H9 (cell line): Measurements from ENCODE around the gene UBN1. TPM values are rescaled to one million over a fixed set of nuclear protein-coding genes. Genes with fewer than 3 reads are reported as not detected.

ENCODE experiments used
- DNase-seq: peaks from one replicate; pipeline ENCODE4 v3.0.0-alpha.2; 2017
- H2AFZ ChIP-seq: one replicate; pipeline ENCODE4 v1.6.1; 2013; ENCODE audit warnings: mild to moderate bottlenecking, low read length, control low read depth, moderate library complexity
- H2AK5ac ChIP-seq: 2 replicates; pipeline ENCODE4 v1.6.1; 2013; ENCODE audit warnings: low read length, control low read depth, mixed read lengths; ENCODE audit not compliant: insufficient read length
- H2BK120ac ChIP-seq: one replicate; pipeline ENCODE4 v1.6.1; 2013; ENCODE audit warnings: low read depth, mild to moderate bottlenecking, low read length, control low read depth, inconsistent platforms; ENCODE audit not compliant: poor library complexity, severe bottlenecking
- H2BK12ac ChIP-seq: 2 replicates; pipeline ENCODE4 v1.6.1; 2013; ENCODE audit warnings: low read length, control low read depth, mixed read lengths, low read depth; ENCODE audit not compliant: insufficient read length
- H2BK15ac ChIP-seq: 2 replicates; pipeline ENCODE4 v1.6.1; 2013; ENCODE audit warnings: low read depth, low read length, control low read depth
- H2BK20ac ChIP-seq: one replicate; pipeline ENCODE4 v1.6.1; 2013; ENCODE audit warnings: low read depth, mild to moderate bottlenecking, low read length, control low read depth, inconsistent platforms; ENCODE audit not compliant: poor library complexity, severe bottlenecking
- H2BK5ac ChIP-seq: 2 replicates; pipeline ENCODE4 v1.6.1; 2013; ENCODE audit warnings: low read length, control low read depth, mixed read lengths; ENCODE audit not compliant: insufficient read length
- H3K14ac ChIP-seq: 2 replicates; pipeline ENCODE4 v1.6.1; 2013; ENCODE audit warnings: low read length, control low read depth; ENCODE audit not compliant: insufficient read depth
- H3K18ac ChIP-seq: 2 replicates; pipeline ENCODE4 v1.6.1; 2013; ENCODE audit warnings: low read depth, mild to moderate bottlenecking, mixed read lengths, low read length, control low read depth; ENCODE audit not compliant: insufficient read length
- H3K23ac ChIP-seq: 2 replicates; pipeline ENCODE4 v1.6.1; 2013; ENCODE audit warnings: low read length, control low read depth, mixed read lengths, low read depth; ENCODE audit not compliant: insufficient read length
- H3K23me2 ChIP-seq: 2 replicates; pipeline ENCODE4 v1.6.1; 2013; ENCODE audit warnings: low read depth, mild to moderate bottlenecking, mixed read lengths, low read length, control low read depth; ENCODE audit not compliant: insufficient read length, poor library complexity, severe bottlenecking
- H3K27ac ChIP-seq: 2 replicates; pipeline ENCODE4 v1.5.1; 2013; ENCODE audit warnings: low read length, control low read depth, mixed read lengths, low read depth; ENCODE audit not compliant: insufficient read length
- H3K27me3 ChIP-seq: 2 replicates; pipeline ENCODE4 v1.6.1; 2013; ENCODE audit warnings: low read length, control low read depth, inconsistent platforms; ENCODE audit not compliant: insufficient read depth
- H3K4ac ChIP-seq: 2 replicates; pipeline ENCODE4 v1.6.1; 2013; ENCODE audit warnings: low read depth, mild to moderate bottlenecking, control low read depth, inconsistent platforms, low read length, moderate library complexity
- H3K4me1 ChIP-seq: 2 replicates; pipeline ENCODE4 v1.6.1; 2013; ENCODE audit warnings: low read length, control low read depth, inconsistent platforms; ENCODE audit not compliant: insufficient read depth
- H3K4me2 ChIP-seq: 2 replicates; pipeline ENCODE4 v1.6.1; 2013; ENCODE audit warnings: low read length, control low read depth, mixed read lengths; ENCODE audit not compliant: insufficient read length, insufficient read depth
- H3K56ac ChIP-seq: 2 replicates; pipeline ENCODE4 v1.6.1; 2013; ENCODE audit warnings: low read depth, mild to moderate bottlenecking, mixed read lengths, low read length, control low read depth; ENCODE audit not compliant: insufficient read length
- H3K79me1 ChIP-seq: 2 replicates; pipeline ENCODE4 v1.6.1; 2013; ENCODE audit warnings: low read depth, mild to moderate bottlenecking, moderate library complexity, low read length, control low read depth, inconsistent platforms; ENCODE audit not compliant: insufficient read depth, poor library complexity, severe bottlenecking
- H3K79me2 ChIP-seq: 2 replicates; pipeline ENCODE4 v1.6.1; 2013; ENCODE audit warnings: low read length, control low read depth, inconsistent platforms; ENCODE audit not compliant: insufficient read depth
- H3K9ac ChIP-seq: 2 replicates; pipeline ENCODE4 v1.6.1; 2013; ENCODE audit warnings: low read length, control low read depth, mixed read lengths; ENCODE audit not compliant: insufficient read length; ENCODE audit errors: extremely low read depth
- H3K9me3 ChIP-seq: one replicate; pipeline ENCODE4 v1.6.1; 2013; ENCODE audit warnings: low read depth, low read length, inconsistent platforms; ENCODE audit not compliant: control insufficient read depth
- H3T11ph ChIP-seq: one replicate; pipeline ENCODE4 v1.6.1; 2013; ENCODE audit warnings: mild to moderate bottlenecking, low read length, control low read depth, inconsistent platforms
- H4K20me1 ChIP-seq: one replicate; pipeline ENCODE4 v1.6.1; 2013; ENCODE audit not compliant: control insufficient read depth, insufficient read length, insufficient read depth
- H4K5ac ChIP-seq: 2 replicates; pipeline ENCODE4 v1.6.1; 2013; ENCODE audit warnings: low read depth, mild to moderate bottlenecking, mixed read lengths, low read length, control low read depth; ENCODE audit not compliant: insufficient read length
- H4K8ac ChIP-seq: replicated peaks from 2 replicates; pipeline ENCODE4 v1.6.1; 2013; ENCODE audit warnings: low read length, control low read depth, mixed read lengths, low read depth; ENCODE audit not compliant: insufficient read length
- H4K91ac ChIP-seq: 2 replicates; pipeline ENCODE4 v1.6.1; 2013; ENCODE audit warnings: low read depth, mild to moderate bottlenecking, moderate library complexity, mixed read lengths, low read length, control low read depth; ENCODE audit not compliant: insufficient read length
- H3K27ac Mint-ChIP-seq, 3 experiments: 2 replicates in 2 of 3; 3 replicates in 1 of 3; pipeline ENCODE4 v1.8.0; 2020 to 2021; ENCODE audit warnings: mixed read lengths in 3 of 3, mild to moderate bottlenecking in 1 of 3, moderate library complexity in 1 of 3
- H3K27me3 Mint-ChIP-seq: 2 replicates; pipeline ENCODE4 v1.8.0; 2021; ENCODE audit warnings: low read depth, mild to moderate bottlenecking, moderate library complexity, mixed read lengths
- H3K36me3 Mint-ChIP-seq, 3 experiments: 2 replicates in 2 of 3; 3 replicates in 1 of 3; pipeline ENCODE4 v1.8.0; 2020 to 2021; ENCODE audit warnings: low read depth in 3 of 3, mixed read lengths in 3 of 3; ENCODE audit not compliant: insufficient read depth in 1 of 3
- H3K4me1 Mint-ChIP-seq, 2 experiments: 2 replicates each; pipeline ENCODE4 v1.8.0; 2020; ENCODE audit warnings: mixed read lengths in 2 of 2
- H3K4me3 Mint-ChIP-seq, 2 experiments: 2 replicates in 1 of 2; 3 replicates in 1 of 2; pipeline ENCODE4 v1.8.0; 2020 to 2021; ENCODE audit warnings: mild to moderate bottlenecking in 2 of 2, mixed read lengths in 2 of 2, moderate library complexity in 1 of 2
- H3K9me3 Mint-ChIP-seq, 2 experiments: 2 replicates in 1 of 2; 3 replicates in 1 of 2; pipeline ENCODE4 v1.8.0; 2020; ENCODE audit warnings: mild to moderate bottlenecking in 2 of 2, mixed read lengths in 2 of 2, moderate library complexity in 1 of 2
- CTCF ChIP-seq: fragments of 200-600 bp; sonication (generic); conservative IDR thresholded peaks from 3 replicates; pipeline ENCODE4 v1.8.0; 2021; ENCODE audit warnings: antibody characterized with exemption, mild to moderate bottlenecking
- WGBS: extraction: QIAGEN DNeasy Blood & Tissue Kit; methylation state at CpG from one replicate; pipeline ENCODE4 v1.1.7; 2013; ENCODE audit warnings: missing lambda C conversion rate, low lambda C conversion rate, mixed read lengths; ENCODE audit not compliant: insufficient read length; ENCODE audit errors: extremely low coverage; 5-methylcytosine and 5-hydroxymethylcytosine counted together
- total RNA-seq: library from RNA; stranded (reverse); gene quantifications from 2 replicates; pipeline ENCODE4 v1.2.1, GENCODE V29; 2021

UBN1 gene
- total RNA-seq, 1 experiment from 2014 or later, result 55.2 TPM

GRCh38 chr16:4904942-4905615 lies 57.8 kb downstream of the UBN1 start:
- Histone ChIP-seq H3K18ac (no peak overlapping the region), H3K79me1 (no peaks in the 10 kb centered on the region), H2AK5ac (no peak overlapping the region), H4K5ac (no peak overlapping the region), H3K4me2 (no peak overlapping the region), H2BK12ac (no peak overlapping the region), H4K20me1 (no peaks in the 10 kb centered on the region), H3K4me1 (no peaks in the 10 kb centered on the region), H4K91ac (no peak overlapping the region), H2BK5ac (no peak overlapping the region), H2BK20ac (no peak overlapping the region), H2BK15ac (no peak overlapping the region), H3K56ac (no peak overlapping the region), H3K27me3 (no peaks in the 10 kb centered on the region), H3K23me2 (no peaks in the 10 kb centered on the region), H2AFZ (no peak overlapping the region), H3T11ph (no peak overlapping the region), H3K27ac (no peak overlapping the region), H3K79me2 (no peaks in the 10 kb centered on the region), H3K9ac (no peak overlapping the region), H2BK120ac (no peak overlapping the region), H4K8ac (no peak overlapping the region), H3K14ac (no peak overlapping the region), H3K9me3 (no peaks in the 10 kb centered on the region), H3K23ac (no peak overlapping the region), H3K4ac (no peak overlapping the region)
- no peak for TF ChIP-seq CTCF
- peaks cover 1% of the 10 kb centered on the region; the same call in 1 of the 2 replicates for H3K27me3 Mint-ChIP-seq
- no peaks in the 10 kb centered on the region for H3K4me1 Mint-ChIP-seq
- no peaks in the 10 kb centered on the region for H3K9me3 Mint-ChIP-seq
- H3K4me3 Mint-ChIP-seq, result no peak overlapping the region
- DNase-seq, result no peak
- H3K27ac Mint-ChIP-seq, result no peak overlapping the region
- H3K36me3 Mint-ChIP-seq, result peaks cover 0 to 11% (median 0%) of the 10 kb centered on the region in 3 experiments; a peak in 2 of 7 replicates
- no CpG with 5 or more reads among the region's 14 CpGs for WGBS
